COLO668 (cell line): ENCODE data around the gene MTHFD1.

Source experiments
- DNase-seq: peaks from one replicate; lab custom pipeline; 2025; ENCODE audit not compliant: unreplicated experiment; lab: John Stamatoyannopoulos, UW

Gene MTHFD1

DNA sequence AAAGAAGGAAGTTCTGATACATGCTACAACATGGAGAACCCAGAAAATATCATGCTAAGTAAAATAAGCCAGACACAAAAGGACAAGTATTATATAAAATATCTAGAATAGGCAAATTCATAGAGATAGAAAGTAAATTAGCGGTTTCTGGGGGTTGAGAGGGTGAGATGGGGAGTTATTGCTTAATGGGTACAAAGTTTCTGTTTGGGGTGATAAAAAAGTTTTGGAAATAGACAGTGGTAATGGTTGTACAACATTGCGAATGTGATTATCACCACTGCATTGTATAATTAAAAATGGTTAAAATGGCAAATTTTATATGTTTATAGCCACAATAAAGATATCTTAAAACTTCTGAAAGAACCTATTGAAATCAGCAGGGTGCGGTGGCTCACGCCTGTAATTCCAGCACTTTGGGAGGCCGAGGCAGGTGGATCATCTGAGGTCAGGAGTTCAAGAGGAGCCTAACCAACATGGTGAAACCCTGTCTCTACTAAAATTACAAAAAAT is 100.5 kb downstream of the MTHFD1 start:
- DNase-seq: no peak

DNA sequence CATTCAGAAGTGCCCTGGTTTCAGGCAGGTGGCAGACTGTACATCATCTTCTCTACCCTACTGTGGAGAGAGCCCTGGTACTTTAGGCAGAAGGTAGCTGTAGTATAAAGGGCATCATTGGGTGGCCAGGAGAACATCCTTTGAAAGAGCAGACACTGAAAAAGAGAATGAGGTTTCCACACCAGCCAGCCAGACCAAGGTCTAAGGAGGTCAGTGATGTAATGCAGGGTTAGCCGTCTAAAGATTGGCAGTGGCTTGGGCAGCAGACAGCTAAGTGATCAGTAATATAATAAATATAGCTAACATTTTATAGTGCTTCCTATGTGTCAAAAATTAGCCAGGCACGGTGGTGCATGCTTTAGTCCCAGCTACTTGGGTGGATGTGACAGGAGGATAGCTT is 103.5 kb downstream of the MTHFD1 start:
- DNase-seq: no peak

DNA sequence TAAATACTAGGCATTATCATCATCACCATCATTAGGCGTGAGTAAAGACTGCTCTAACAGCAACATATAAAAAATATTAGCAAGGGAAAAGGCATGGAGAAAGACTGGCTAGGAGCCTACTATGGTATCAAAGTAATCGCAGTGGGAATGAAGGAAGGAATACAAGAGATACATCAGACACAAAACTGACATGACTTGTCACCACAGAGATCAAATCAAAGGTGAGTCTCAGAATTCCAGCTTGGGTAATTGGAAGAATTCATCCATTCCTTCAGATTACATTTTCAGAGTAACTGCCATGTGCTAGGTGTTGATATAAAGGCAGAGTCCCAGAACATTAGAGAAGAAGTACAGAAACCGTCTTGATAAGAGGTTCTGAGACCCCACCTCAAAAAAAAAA is 105.3 kb downstream of the MTHFD1 start:
- no peak for DNase-seq

DNA sequence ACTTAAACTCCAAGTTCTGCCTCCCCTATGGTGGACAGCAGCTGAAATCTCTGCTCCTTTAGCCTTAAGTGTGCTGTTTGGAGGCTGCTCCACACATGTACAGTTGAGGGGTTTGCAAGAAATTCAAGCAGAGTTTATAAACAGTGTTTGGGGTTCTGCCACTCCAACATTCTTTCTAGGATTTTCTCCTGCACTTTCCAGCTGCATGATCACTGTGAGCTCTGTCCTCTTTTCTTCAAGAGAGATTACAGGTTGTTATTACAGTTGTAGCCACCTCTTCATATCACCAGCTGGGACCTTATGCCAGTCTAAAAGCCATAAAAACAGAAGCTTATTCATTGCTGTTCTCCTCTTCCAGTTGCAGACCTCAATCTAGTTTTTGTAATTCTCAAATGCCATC is 107.1 kb downstream of the MTHFD1 start:
- no peak for DNase-seq

DNA sequence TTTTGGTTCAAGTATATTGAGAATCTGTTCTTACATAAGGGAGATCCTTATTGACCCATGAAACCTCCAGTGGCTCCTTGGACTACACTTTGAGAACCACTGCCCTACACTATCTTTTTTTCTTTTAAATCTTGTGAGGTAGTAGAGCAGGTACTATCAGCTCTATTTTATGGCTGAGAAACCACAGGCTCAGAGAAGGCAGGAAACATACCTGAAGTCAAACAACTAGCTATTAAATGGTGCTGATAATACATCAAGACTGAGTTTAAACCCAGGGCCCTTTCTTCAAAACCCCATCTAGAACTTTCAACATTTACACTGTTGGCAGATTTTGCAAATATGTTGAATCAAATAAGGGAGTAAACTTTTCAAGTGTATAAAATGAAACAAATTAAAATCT is 108.6 kb downstream of the MTHFD1 start:
- DNase-seq: no peak

DNA sequence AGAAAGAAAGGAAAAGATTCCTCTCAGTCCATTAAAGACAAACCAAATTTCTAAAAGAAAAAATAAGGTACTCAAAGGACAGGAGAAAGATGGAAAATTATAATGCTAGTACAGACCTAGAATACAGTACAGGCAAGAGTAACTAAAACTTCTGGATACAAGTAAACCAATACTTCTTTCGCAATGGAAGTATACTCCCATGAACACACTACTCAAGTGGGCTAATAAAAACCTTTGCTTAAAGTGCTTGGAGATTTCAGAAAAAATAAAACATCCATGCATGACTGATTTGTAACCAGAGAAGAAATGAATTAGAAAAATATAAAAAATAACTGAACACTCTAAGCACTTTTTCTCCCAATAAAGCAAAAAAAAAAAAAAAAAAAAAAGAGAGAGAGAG is 111.9 kb downstream of the MTHFD1 start:
- no peak for DNase-seq

DNA sequence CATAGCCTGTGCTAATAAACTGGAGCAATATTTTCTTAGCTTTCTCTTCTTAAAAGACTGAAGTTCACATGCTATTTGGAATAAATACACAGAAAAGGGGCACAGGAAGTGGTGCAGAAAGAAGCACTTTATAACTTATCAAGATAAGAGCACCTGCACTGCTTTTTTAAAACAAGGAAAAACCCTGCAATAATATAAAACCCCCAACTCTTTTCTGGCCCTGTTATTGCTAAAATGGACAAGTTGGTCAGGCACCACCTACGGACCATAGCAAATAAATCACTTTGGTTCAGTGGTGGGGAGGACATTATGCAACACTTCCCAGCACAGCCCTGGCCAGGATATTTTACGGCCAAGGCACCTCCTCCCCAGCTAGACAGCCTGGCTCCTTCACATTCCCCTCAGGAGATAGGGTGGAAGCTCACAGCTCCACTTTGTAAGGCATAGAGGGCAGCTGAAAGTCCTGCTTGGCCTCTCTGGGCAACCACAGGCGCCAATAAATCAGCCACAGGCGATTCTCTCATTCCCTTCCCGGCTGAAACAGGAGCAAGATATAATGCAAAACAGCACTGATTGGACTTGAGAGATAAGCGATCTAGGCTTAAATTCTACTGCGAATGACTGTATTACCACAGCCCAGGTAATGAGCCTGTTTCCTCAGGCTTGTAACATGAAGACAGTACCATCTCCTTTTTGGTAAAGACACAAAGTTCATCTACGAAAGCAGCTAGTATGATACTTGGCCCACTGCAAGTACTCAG is 113.4 kb downstream of the MTHFD1 start:
- DNase-seq: peak; percentile 40

DNA sequence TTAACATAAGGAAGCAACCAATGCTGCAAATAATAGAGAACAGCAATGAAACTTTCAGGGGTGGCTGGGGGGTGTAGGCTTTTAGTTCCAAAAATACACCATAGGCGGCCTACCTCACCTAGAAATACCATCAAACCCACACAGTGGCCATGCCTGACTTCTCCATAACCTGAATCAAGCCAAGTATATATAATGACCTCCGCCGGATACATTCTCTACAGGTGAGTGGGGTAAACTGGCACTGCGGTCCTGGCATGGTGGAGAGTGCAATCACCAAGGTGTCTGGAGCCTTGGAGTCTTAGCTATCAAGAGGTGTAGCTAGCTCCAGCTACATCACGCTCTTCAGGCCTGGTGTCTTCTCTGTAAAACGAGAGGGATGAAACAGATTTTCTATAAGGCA is 114.3 kb downstream of the MTHFD1 start:
- no peak for DNase-seq

DNA sequence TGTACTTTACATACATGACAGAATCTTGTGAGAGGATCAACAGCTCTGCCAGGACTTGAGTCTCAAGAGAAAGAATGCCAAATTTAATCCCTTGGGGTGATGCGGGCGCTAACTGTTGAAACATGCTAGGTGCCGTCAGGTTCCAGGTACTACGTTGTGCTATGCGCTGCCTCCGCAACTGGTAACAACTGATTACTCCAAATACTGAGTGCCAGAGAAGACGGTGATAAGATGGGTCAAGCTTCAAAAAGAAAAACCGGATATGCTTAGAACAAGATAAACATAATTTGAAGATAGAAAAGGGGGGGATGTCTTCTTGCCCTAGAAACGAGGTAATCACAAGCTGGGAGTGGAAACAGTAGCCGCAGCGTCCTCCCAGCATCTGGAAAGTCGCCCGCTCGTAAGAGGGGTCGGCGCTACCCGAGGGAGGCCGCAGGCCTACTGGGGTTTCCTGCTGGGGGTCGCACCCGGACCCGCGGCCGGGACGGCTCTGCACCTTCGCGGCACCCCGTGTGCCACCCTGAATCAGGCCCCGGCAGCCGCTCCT is 114.8 kb downstream of the MTHFD1 start:
- DNase-seq: peak; percentile 45

DNA sequence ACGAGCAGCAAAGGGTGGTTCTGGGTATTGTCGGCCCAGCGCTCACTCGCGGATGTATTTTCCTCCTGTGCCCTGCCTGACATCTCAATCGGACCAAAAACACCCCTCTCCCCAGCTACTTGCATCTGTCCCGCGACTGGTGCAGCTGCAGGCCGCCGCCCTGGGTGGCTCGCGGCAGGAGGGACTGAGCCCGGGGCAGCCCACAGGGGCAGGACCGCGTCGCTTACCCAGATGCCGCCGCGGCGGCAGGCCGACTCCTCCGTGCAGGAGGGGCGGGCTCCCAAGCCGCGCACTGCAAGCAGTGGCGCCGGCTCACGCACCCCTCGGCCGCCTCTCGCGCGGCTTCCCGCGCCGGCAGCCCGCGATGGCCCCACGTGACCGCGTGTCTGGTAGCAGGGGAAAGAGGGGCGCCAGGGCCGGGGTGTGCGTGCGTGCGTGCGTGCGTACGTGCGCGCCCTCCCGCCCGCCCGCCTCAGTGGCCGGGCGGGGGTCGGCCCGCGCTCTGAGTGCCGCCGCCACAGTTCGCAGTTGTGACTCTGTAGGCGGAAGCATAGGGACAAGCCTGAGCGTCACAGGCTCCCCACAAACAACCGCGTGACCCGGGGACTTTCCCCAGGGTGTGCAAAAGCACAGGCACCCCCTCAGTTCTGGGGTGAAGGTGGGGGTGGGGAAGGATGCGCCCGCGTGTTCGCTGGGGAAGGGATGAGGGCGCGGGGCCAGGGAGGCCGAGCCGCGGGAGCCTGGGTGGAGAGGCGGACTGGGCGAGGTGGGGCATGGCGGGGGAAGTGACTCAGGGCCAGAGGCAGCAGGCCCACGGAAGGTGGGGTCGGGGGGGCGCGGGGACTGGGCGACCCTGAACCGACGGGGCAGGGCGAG is 115.5 kb downstream of the MTHFD1 start, which contains the start of gene ZBTB25:
ZBTB25 (minus strand) TSS at position 405 of the 876 bp plus-strand sequence. CDS start 13,305 bp downstream, outside the sequence.
- peak; percentile 98 for DNase-seq

DNA sequence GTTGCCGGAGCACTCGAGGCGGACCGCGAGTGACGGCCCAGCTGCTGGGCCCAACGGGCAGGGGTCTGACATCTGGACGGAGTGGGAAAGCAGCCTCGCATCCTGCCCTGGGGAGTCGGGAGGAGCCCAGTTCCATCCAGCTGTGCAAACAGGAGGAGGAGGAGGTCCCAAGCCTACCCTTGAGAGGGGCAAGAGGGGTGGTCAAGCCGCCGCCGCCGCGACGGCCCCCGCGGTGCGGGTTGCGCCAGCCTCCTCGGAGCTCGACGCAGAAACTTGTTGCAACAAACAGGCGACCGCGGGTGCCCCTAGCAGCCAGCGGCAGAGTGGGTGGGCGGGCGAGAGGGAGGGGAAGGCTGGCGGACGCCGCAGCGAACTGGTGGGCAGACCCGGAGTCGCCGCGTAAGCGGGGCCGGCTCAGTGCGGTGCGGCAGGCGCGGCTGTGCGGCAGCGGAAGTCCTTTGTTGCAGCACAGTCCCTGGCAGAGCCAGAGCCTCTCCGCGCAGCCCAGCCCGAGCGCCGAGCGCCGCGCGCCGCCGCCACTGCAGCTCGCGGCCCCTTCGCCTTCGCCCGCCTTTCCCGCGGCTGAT is 116.2 kb downstream of the MTHFD1 start, which contains the start of gene ZBTB1:
ZBTB1 (plus strand) TSS at position 461 of the 587 bp plus-strand sequence. CDS start 16,735 bp downstream, outside the sequence.
- peak; percentile 95 for DNase-seq

DNA sequence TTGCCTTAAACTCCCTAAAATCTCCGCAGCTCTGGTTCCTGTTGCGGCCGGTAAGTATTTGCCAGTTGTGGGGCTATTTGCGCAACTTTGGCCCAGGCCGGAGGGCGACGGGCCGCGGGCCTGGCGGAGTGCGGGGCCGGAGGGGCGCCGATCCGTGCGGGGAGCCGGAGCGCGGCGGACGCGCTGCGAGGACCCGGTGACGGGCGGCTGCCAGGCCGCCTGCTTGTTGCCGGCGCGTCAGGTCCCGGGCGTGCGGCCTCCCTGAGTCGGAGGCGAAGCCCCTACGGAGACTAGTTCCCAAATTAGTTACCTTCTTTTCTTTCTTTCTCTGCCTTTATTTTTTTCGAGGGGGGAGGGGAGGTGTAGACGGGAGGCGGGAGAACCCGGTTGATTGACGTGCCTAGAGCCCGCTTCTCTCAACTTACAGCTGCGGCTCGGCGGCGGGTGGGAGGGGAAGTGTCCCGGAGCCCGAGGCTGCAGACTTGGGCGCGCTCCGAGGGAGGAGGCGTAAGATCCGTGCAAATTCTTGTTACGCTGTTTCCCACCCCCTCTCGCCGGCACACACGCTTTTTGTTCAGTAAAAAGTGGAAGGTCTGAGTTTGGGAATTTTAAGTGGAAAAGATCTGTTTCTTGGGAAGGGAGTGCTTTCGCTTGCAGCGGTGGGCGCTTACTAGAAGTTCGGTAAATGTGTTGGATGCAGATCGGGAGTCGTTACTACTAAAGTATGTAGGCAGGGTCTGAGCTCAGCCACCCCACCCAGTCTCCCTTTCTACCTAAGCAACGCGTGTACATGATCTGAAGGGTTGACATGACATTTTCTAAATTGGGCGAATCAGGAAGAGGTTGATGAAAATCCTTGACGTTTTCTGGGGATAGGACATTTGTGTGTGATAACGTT is 117.0 kb downstream of the MTHFD1 start:
- DNase-seq: peak; percentile 91

DNA sequence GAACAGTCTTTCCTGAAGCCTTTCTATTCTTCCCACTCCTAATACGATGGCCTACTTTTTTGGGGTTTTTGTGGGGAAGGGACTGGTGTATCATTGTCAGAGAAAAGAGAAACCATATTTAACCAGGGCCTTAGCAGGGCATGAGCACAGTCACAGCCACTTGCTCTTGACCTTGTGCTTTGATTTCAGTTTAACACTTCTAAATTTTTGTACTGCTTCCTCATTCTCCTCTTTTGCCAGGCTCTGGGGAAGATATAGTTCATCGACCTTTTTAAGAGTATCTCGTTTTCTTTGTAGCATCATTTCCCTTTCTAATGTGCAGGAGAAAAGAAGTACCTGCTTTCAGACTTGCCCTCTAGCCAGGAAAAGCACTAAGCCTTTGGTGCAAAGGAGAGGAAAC is 118.6 kb downstream of the MTHFD1 start:
- no peak for DNase-seq

DNA sequence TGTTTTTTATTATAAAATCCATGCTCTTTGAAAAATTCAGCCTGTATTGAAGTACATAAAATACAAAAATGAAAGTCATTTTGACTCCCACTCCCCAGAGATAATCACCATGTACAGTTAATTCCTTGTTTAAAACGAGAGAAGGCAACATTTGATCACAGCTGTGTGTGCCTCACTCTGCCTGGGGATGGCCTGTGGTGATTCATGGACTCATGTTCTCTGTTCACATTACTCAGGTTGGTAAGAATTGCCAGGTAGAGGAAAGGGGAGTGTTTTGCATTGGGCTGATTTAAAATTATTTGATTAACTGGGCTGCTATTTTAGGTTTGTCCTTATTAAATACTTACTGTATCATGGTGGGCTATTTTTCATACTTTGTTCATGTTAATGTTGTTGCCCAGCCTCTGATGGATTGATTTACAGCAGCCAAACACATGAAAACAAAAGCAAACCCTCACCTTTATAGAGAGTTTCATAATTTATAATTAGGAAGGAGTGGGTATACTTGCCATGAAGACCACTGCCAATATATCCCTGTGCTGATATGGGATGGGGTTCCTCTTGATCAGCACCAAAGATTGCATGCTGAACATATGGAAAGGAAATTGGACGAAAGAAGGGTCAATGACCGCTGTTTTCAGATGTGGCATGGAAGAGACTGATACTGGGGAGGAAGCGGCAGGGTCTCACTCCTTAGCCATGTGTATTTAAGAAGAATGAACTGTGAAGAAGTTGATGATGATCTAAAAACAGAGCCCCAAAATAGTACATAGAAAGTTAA is 119.4 kb downstream of the MTHFD1 start:
- no peak for DNase-seq

DNA sequence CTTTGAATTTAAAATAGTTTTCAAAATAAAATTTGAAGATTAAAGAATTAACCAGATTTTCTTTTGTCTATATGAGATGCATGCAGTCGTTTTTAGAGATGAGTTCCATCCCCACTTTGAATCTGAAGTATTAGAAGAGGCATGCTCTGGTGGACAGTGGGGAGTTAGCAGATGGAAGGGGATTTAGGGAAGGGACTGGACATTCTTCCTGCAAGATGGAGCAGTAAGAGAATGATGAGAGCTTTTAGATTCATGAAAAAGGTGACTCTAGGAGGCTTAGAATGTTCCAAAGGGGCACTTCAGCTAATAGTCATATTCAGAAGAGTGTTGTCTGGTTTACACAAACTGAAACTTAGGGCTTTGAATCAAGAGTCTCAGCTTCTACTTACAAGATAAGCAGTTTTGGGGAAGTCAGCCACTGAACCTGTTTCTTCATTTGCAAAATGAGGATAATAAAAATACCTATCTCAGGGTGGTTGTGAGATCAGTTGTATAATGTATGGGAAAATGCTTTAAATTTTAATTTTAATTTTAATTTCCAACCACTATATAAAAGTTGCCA is 120.1 kb downstream of the MTHFD1 start:
- DNase-seq: no peak

DNA sequence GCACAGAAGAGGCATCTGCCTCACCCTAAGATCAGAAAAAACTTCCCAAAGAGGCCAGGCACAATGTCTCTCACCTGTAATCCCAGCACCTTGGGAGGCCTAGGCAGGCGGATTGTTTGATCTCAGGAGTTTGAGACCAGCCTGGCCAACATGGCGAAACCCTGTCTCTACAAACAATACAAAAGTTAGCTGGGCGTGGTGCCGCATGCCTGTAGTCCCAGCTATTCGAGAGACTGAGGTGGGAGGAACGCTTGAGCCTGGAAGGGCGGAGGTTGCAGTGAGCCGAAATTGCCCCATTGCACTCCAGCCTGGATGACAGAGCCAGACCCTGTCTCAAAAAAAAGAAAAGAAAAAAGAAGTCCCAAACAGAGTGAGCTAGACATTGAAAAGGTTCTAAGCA is 120.9 kb downstream of the MTHFD1 start:
- DNase-seq: no peak
